ENCODE measurements around the gene WASHC4. TPM values are rescaled to one million over a fixed set of nuclear protein-coding genes. Genes with fewer than 3 reads are reported as not detected.

The WASHC4 gene
- total RNA-seq, 2 donors from 2014 or later, result 27.2 to 40.9 TPM

GRCh38 chr12:105214670-105215375 lies 107.3 kb downstream of the WASHC4 start:
- Histone ChIP-seq H3K27me3 (no peaks in the 10 kb centered on the region), H3K9ac (ENCODE audit: low read depth in 2 of 2, low read length in 2 of 2) (peak overlapping the region in 1 of 2 donors; percentile 14), H3K36me3 (no peaks in the 10 kb centered on the region), H3K9me3 (no peaks in the 10 kb centered on the region), H3K4me3 (no peak overlapping the region), H3K27ac (peak overlapping the region; percentile 71), H3K4me1 (peaks cover 6% of the 10 kb centered on the region)
- DNase-seq, result peak; percentile 97
- intact Hi-C loops (cut with DNase I), result no loop called here
- TF ChIP-seq, protein P1, sequence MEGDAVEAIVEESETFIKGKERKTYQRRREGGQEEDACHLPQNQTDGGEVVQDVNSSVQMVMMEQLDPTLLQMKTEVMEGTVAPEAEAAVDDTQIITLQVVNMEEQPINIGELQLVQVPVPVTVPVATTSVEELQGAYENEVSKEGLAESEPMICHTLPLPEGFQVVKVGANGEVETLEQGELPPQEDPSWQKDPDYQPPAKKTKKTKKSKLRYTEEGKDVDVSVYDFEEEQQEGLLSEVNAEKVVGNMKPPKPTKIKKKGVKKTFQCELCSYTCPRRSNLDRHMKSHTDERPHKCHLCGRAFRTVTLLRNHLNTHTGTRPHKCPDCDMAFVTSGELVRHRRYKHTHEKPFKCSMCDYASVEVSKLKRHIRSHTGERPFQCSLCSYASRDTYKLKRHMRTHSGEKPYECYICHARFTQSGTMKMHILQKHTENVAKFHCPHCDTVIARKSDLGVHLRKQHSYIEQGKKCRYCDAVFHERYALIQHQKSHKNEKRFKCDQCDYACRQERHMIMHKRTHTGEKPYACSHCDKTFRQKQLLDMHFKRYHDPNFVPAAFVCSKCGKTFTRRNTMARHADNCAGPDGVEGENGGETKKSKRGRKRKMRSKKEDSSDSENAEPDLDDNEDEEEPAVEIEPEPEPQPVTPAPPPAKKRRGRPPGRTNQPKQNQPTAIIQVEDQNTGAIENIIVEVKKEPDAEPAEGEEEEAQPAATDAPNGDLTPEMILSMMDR (IDR thresholded peaks at IDR 0.05), result no peak

DNA sequence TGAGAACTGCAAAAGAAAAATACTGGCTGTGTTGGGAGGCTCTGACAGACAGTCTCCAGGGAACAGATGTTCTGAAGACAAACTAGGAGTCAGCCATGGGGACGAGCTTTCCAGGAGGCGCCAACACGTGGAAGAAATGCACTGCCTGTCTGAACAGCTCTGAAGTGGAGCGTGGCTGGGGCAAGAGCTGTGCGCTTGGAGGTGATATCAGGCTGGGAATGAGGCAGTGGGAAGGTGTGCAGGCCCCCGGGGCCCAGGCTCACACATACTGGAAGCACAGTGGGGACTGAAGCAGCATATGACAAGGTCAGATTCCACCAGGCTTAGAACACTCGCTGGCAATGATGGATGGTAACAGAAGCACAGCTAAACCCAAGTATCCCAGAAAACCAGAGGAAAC lies 110.9 kb downstream of the WASHC4 start:
- intact Hi-C loops (cut with DNase I), result no loop called here
- Histone ChIP-seq H3K36me3 (no peaks in the 10 kb centered on the region), H3K9ac (ENCODE audit: low read depth in 2 of 2, low read length in 2 of 2) (no peak overlapping the region), H3K27ac (no peak overlapping the region), H3K4me3 (no peak overlapping the region), H3K9me3 (no peaks in the 10 kb centered on the region), H3K27me3 (no peaks in the 10 kb centered on the region), H3K4me1 (peaks cover 10% of the 10 kb centered on the region)
- DNase-seq, result no peak
- TF ChIP-seq, protein P1 (IDR thresholded peaks at IDR 0.05), result no peak

Other genes with a start within 250 kb of the WASHC4 start
- gene SLC41A2, start 149.4 kb upstream of the WASHC4 start, total RNA-seq, result 10 to 100 TPM; 43.7 to 90.9 TPM
- gene NOPCHAP1, start 121.4 kb upstream of the WASHC4 start, total RNA-seq, result 10 to 100 TPM in 1 of 2 donors, 1 to 10 TPM in 1; 8.7 to 15.3 TPM
- gene ALDH1L2, start 23.3 kb upstream of the WASHC4 start, total RNA-seq, result 1 to 10 TPM; 1.3 to 2.2 TPM
- gene APPL2, start 128.4 kb downstream of the WASHC4 start, total RNA-seq, result 10 to 100 TPM; 70.8 to 86.0 TPM
- gene C12orf75, start 223.0 kb downstream of the WASHC4 start, total RNA-seq, result 100 to 1,000 TPM in 1 of 2 donors, 10 to 100 TPM in 1; 77.9 to 109 TPM

Measured in colonic mucosa (tissue), 4 donors.